SK-N-SH treated with all-trans-retinoic acid at 6 μM for 48 hours (cell line): ENCODE measurements around the gene GOLGA5.
"Not testable (repeated sequence)": the region's sequence is repeated elsewhere in the genome, so short reads cannot be mapped to it uniquely, and the experiment has no call there.

ENCODE experiments used
- ATAC-seq: fragments of 200-7000 bp; cut with Tn5 transposase; 3 replicates; pipeline ENCODE4 v1.9.1; 2020; ENCODE audit warnings: mild to moderate bottlenecking, moderate library complexity
- ARNTL ChIP-seq: fragments of 450-650 bp; formaldehyde crosslinking; IDR thresholded peaks from 2 replicates; pipeline ENCODE4 v1.5.0; 2020; ENCODE audit warnings: low read depth, mild to moderate bottlenecking, moderate library complexity, borderline replicate concordance
- BACH2 ChIP-seq: fragments of 250-450 bp; sonication (Bioruptor Pico); IDR thresholded peaks from 2 replicates; pipeline ENCODE4 v1.9.0; 2021; ENCODE audit warnings: mild to moderate bottlenecking, borderline replicate concordance
- CREB5 ChIP-seq: fragments of 250-450 bp; sonication (Bioruptor Pico); IDR thresholded peaks from 2 replicates; pipeline ENCODE4 v1.5.1; 2020; ENCODE audit warnings: low read depth, mild to moderate bottlenecking, moderate library complexity
- CSDC2 ChIP-seq: fragments of 250-450 bp; sonication (Bioruptor Pico); IDR thresholded peaks from 2 replicates; pipeline ENCODE4 v1.5.0; 2020; ENCODE audit warnings: mild to moderate bottlenecking, moderate library complexity
- CSRNP3 ChIP-seq: fragments of 250-450 bp; sonication (Bioruptor Pico); IDR thresholded peaks from 2 replicates; pipeline ENCODE4 v1.5.1; 2021; ENCODE audit warnings: mild to moderate bottlenecking, moderate library complexity
- ESRRG ChIP-seq: fragments of 250-450 bp; sonication (Bioruptor Pico); IDR thresholded peaks from 2 replicates; pipeline ENCODE4 v1.6.1; 2021; ENCODE audit warnings: mild to moderate bottlenecking
- GLIS3 ChIP-seq: fragments of 250-450 bp; sonication (Bioruptor Pico); IDR thresholded peaks from 2 replicates; pipeline ENCODE4 v1.5.0; 2020; ENCODE audit warnings: mild to moderate bottlenecking, moderate library complexity
- OSR1 ChIP-seq: fragments of 250-450 bp; sonication (Bioruptor Pico); IDR thresholded peaks from 2 replicates; pipeline ENCODE4 v1.8.0; 2022; ENCODE audit warnings: moderate library complexity, mild to moderate bottlenecking, inconsistent platforms
- POU6F1 ChIP-seq: fragments of 250-450 bp; sonication (Bioruptor Pico); IDR thresholded peaks from 2 replicates; pipeline ENCODE4 v1.8.0; 2021; ENCODE audit warnings: low read depth, mild to moderate bottlenecking, moderate library complexity, borderline replicate concordance
- PPARA ChIP-seq: fragments of 250-450 bp; sonication (Bioruptor Pico); IDR thresholded peaks from 2 replicates; pipeline ENCODE4 v1.5.0; 2020; ENCODE audit warnings: mild to moderate bottlenecking, borderline replicate concordance
- RARB ChIP-seq: fragments of 250-450 bp; sonication (Bioruptor Pico); IDR thresholded peaks from 2 replicates; pipeline ENCODE4 v1.8.0; 2021; ENCODE audit warnings: mild to moderate bottlenecking, moderate library complexity
- TCF4 ChIP-seq: fragments of 250-450 bp; sonication (Bioruptor Pico); IDR thresholded peaks from 2 replicates; pipeline ENCODE4 v1.8.0; 2021; ENCODE audit warnings: mild to moderate bottlenecking, moderate library complexity, borderline replicate concordance
- TOX ChIP-seq: fragments of 250-450 bp; sonication (Bioruptor Pico); IDR thresholded peaks from 2 replicates; pipeline ENCODE4 v1.8.0; 2021; ENCODE audit warnings: mild to moderate bottlenecking, moderate library complexity, borderline replicate concordance
- TSHZ2 ChIP-seq: fragments of 250-450 bp; sonication (Bioruptor Pico); IDR thresholded peaks from 2 replicates; pipeline ENCODE4 v1.5.0; 2020; ENCODE audit warnings: mild to moderate bottlenecking, moderate library complexity
- ZC3H10 ChIP-seq: fragments of 250-450 bp; sonication (Bioruptor Pico); IDR thresholded peaks from 2 replicates; pipeline ENCODE4 v1.5.1; 2021; ENCODE audit warnings: mild to moderate bottlenecking, moderate library complexity
- ZFP30 ChIP-seq: fragments of 450-650 bp; formaldehyde crosslinking; IDR thresholded peaks from 2 replicates; pipeline ENCODE4 v1.5.0; 2022; ENCODE audit warnings: mild to moderate bottlenecking, moderate library complexity
- ZNF565 ChIP-seq: fragments of 450-650 bp; formaldehyde crosslinking; conservative IDR thresholded peaks from 2 replicates; pipeline ENCODE4 v1.5.0; 2020; ENCODE audit warnings: low read depth, mild to moderate bottlenecking, moderate library complexity
- ZNF70 ChIP-seq: fragments of 450-650 bp; formaldehyde crosslinking; IDR thresholded peaks from 2 replicates; pipeline ENCODE4 v1.5.0; 2020; ENCODE audit warnings: mild to moderate bottlenecking, moderate library complexity
- ZNF8 ChIP-seq: fragments of 450-650 bp; formaldehyde crosslinking; IDR thresholded peaks from 2 replicates; pipeline ENCODE4 v1.5.0; 2020; ENCODE audit warnings: mild to moderate bottlenecking, moderate library complexity

The GOLGA5 gene

GRCh38 chr14:92770484-92770883 is 23.6 kb upstream of the GOLGA5 start:
- no peak for ATAC-seq
- TF ChIP-seq ZFP30 (CRISPR knock-in tag) = no peak

- no peak for ATAC-seq
- no peak for TF ChIP-seq BACH2 (CRISPR knock-in tag)
Measured at GRCh38 chr14:92774572-92774971, 19.5 kb upstream of the GOLGA5 start.

- ATAC-seq = not testable (repeated sequence)
Measured at GRCh38 chr14:92775292-92775691, 18.8 kb upstream of the GOLGA5 start.

- ATAC-seq = peak; percentile 74
Measured at GRCh38 chr14:92778868-92779565, 15.1 kb upstream of the GOLGA5 start.

- peak; percentile 78 for ATAC-seq
- TF ChIP-seq TOX (CRISPR knock-in tag) (no peak), ZFP30 (CRISPR knock-in tag) (no peak), GLIS3 (CRISPR knock-in tag) (no peak), ARNTL (CRISPR knock-in tag) (no peak), ZNF70 (no peak), CSDC2 (CRISPR knock-in tag) (no peak), ZNF8 (CRISPR knock-in tag) (no peak), TSHZ2 (no peak), BACH2 (CRISPR knock-in tag) (no peak)
- TF ChIP-seq, all 23 proteins: peak for 0
Measured at GRCh38 chr14:92780444-92781232, 13.5 kb upstream of the GOLGA5 start.

- no peak for TF ChIP-seq ZNF8 (CRISPR knock-in tag)
- no peak for TF ChIP-seq PPARA
- no peak for TF ChIP-seq ZC3H10 (CRISPR knock-in tag)
- TF ChIP-seq CREB5 (CRISPR knock-in tag) = no peak
- no peak for TF ChIP-seq OSR1 (CRISPR knock-in tag)
- TF ChIP-seq ARNTL (CRISPR knock-in tag) = no peak
- TF ChIP-seq TSHZ2 = no peak
- TF ChIP-seq RARB = no peak
- TF ChIP-seq ZNF70 = no peak
- TF ChIP-seq POU6F1 (CRISPR knock-in tag) = no peak
- TF ChIP-seq GLIS3 (CRISPR knock-in tag) = no peak
- TF ChIP-seq TCF4 (CRISPR knock-in tag) = no peak
- no peak for TF ChIP-seq ESRRG (CRISPR knock-in tag)
- TF ChIP-seq BACH2 (CRISPR knock-in tag) = no peak
- no peak for TF ChIP-seq CSDC2 (CRISPR knock-in tag)
- TF ChIP-seq CSRNP3 = no peak
- TF ChIP-seq ZNF565 = no peak
- ATAC-seq = no peak
Measured at GRCh38 chr14:92781350-92781749, 12.8 kb upstream of the GOLGA5 start.
